Neural cell (in vitro differentiated cells): ENCODE data around the gene ARHGEF11. TPM values are rescaled to one million over a fixed set of nuclear protein-coding genes. Genes with fewer than 3 reads are reported as not detected.

Source experiments
- H2AFZ ChIP-seq: fragments of 200-600, 300-800 bp; sonication (generic), shearing (Covaris generic); 2 replicates; pipeline ENCODE4 v1.6.0; 2014; ENCODE audit warnings: low read depth, mild to moderate bottlenecking, antibody characterized with exemption, low read length, moderate library complexity
- H3F3A ChIP-seq: fragments of 200-600 bp; shearing (Covaris generic); 2 replicates; pipeline ENCODE4 v1.6.1; 2016; ENCODE audit warnings: mild to moderate bottlenecking, moderate library complexity, mixed read lengths, antibody characterized with exemption, low read length; ENCODE audit not compliant: insufficient read depth, poor library complexity, severe bottlenecking
- H3K27ac ChIP-seq: fragments of 200-600, 300-800 bp; sonication (generic), shearing (Covaris generic); 2 replicates; pipeline ENCODE4 v1.5.1; 2014; ENCODE audit warnings: mild to moderate bottlenecking, low read length, moderate library complexity
- H3K27me3 ChIP-seq: fragments of 300-800, 200-600 bp; sonication (generic), shearing (Covaris generic); 2 replicates; pipeline ENCODE4 v1.6.0; 2014; ENCODE audit warnings: mild to moderate bottlenecking, low read depth, low read length, moderate library complexity; ENCODE audit not compliant: insufficient read depth
- H3K36me3 ChIP-seq: fragments of 300-800, 200-600 bp; sonication (generic), shearing (Covaris generic); 2 replicates; pipeline ENCODE4 v1.5.1; 2014; ENCODE audit warnings: mild to moderate bottlenecking, antibody characterized with exemption, low read length, moderate library complexity; ENCODE audit not compliant: insufficient read depth
- H3K4me2 ChIP-seq: fragments of 300-800, 200-600 bp; sonication (generic), shearing (Covaris generic); 2 replicates; pipeline ENCODE4 v1.6.0; 2014; ENCODE audit warnings: mild to moderate bottlenecking, low read length
- H3K4me3 ChIP-seq: fragments of 300-800, 200-600 bp; sonication (generic), shearing (Covaris generic); 2 replicates; pipeline ENCODE4 v1.5.1; 2014; ENCODE audit warnings: mild to moderate bottlenecking, low read length, moderate library complexity
- H3K79me2 ChIP-seq: fragments of 200-600 bp; shearing (Covaris generic); replicated peaks from 2 replicates; pipeline ENCODE4 v1.6.0; 2014; ENCODE audit warnings: mild to moderate bottlenecking, low read length, moderate library complexity; ENCODE audit not compliant: insufficient read depth
- H3K9ac ChIP-seq: fragments of 300-800, 200-600 bp; sonication (generic), shearing (Covaris generic); 2 replicates; pipeline ENCODE4 v1.6.1; 2016; ENCODE audit warnings: mild to moderate bottlenecking, low read length, mixed read lengths
- H3K9me2 ChIP-seq: fragments of 200-600 bp; shearing (Covaris generic); 2 replicates; pipeline ENCODE4 v1.6.1; 2016; ENCODE audit warnings: mild to moderate bottlenecking, low read length, mixed read lengths; ENCODE audit not compliant: insufficient read depth
- H3K9me3 ChIP-seq: fragments of 200-600, 300-800 bp; sonication (generic), shearing (Covaris generic); 2 replicates; pipeline ENCODE4 v1.6.1; 2016; ENCODE audit warnings: mild to moderate bottlenecking, mixed run types, low read length, moderate library complexity, mixed read lengths
- H4K20me1 ChIP-seq: fragments of 200-600 bp; shearing (Covaris generic); 2 replicates; pipeline ENCODE4 v1.6.1; 2016; ENCODE audit warnings: mild to moderate bottlenecking, mixed run types; ENCODE audit not compliant: insufficient read depth
- CTCF ChIP-seq: fragments of 450-650 bp; IDR thresholded peaks from 2 replicates; pipeline ENCODE4 v1.5.1; 2014; ENCODE audit warnings: antibody characterized with exemption, mild to moderate bottlenecking, moderate library complexity; ENCODE audit not compliant: poor library complexity, severe bottlenecking
- EP300 ChIP-seq: fragments of 450-650 bp; conservative IDR thresholded peaks from 2 replicates; pipeline ENCODE4 v1.6.1; 2014; ENCODE audit warnings: antibody characterized with exemption, mild to moderate bottlenecking, moderate library complexity; ENCODE audit not compliant: poor library complexity, severe bottlenecking
- EZH2 ChIP-seq: fragments of 200-600, 300-800 bp; shearing (Covaris generic), sonication (generic); IDR thresholded peaks from 2 replicates; pipeline ENCODE4 v1.6.1; 2014; ENCODE audit warnings: antibody characterized with exemption, low read length, borderline replicate concordance, mild to moderate bottlenecking; ENCODE audit not compliant: insufficient read depth, poor library complexity, severe bottlenecking
- MXI1 ChIP-seq: fragments of 450-650 bp; conservative IDR thresholded peaks from 2 replicates; pipeline ENCODE4 v1.6.1; 2014; ENCODE audit warnings: antibody characterized with exemption, mild to moderate bottlenecking; ENCODE audit not compliant: poor library complexity, severe bottlenecking
- POLR2AphosphoS5 ChIP-seq: IDR thresholded peaks from 2 replicates; pipeline ENCODE4 v1.6.1; 2012
- RAD21 ChIP-seq: fragments of 450-650 bp; conservative IDR thresholded peaks from 2 replicates; pipeline ENCODE4 v1.6.1; 2014; ENCODE audit warnings: antibody characterized with exemption, mild to moderate bottlenecking, moderate library complexity
- REST ChIP-seq: IDR thresholded peaks from 2 replicates; pipeline ENCODE4 v1.6.1; 2012; ENCODE audit warnings: borderline replicate concordance
- SMC3 ChIP-seq: fragments of 450-650 bp; conservative IDR thresholded peaks from 2 replicates; pipeline ENCODE4 v1.6.1; 2014; ENCODE audit warnings: antibody characterized with exemption, mild to moderate bottlenecking, moderate library complexity; ENCODE audit not compliant: poor library complexity
- TAF1 ChIP-seq: IDR thresholded peaks from 2 replicates; pipeline ENCODE4 v1.6.1; 2012; ENCODE audit warnings: low read depth
- polyA plus RNA-seq: library from polyadenylated mRNA; depleted of rRNA; stranded (reverse); fragments of >200 nt; gene quantifications from 2 replicates; pipeline ENCODE4 v1.2.3, GENCODE V29; 2014

ARHGEF11 gene
- polyA plus RNA-seq, 1 donor from 2014 or later, result 33.2 TPM

- Histone ChIP-seq H3K36me3 (no peaks in the 10 kb centered on the region), H2AFZ (no peak overlapping the region), H3K27ac (no peak overlapping the region), H3K9ac (no peak overlapping the region), H3F3A (no peaks in the 10 kb centered on the region), H3K9me3 (no peaks in the 10 kb centered on the region), H3K4me3 (no peak overlapping the region), H3K9me2 (no peaks in the 10 kb centered on the region), H4K20me1 (no peaks in the 10 kb centered on the region), H3K4me2 (no peak overlapping the region), H3K27me3 (peaks cover 33% of the 10 kb centered on the region), H3K79me2 (no peaks in the 10 kb centered on the region)
- TF ChIP-seq EP300 (no peak), CTCF (no peak), POLR2AphosphoS5 (no peak), SMC3 (no peak)
Observed at GRCh38 chr1:156930483-156930882, 115.1 kb downstream of the ARHGEF11 start.

GRCh38 chr1:156929596-156930238 lies 115.8 kb downstream of the ARHGEF11 start:
- peaks cover 41% of the 10 kb centered on the region for H3K27me3 ChIP-seq
- TF ChIP-seq RAD21 (no peak), MXI1 (no peak), REST (no peak), TAF1 (no peak), EP300 (no peak), POLR2AphosphoS5 (no peak), SMC3 (no peak), EZH2 (no peak), CTCF (no peak)
- H3K4me3 ChIP-seq, result no peak overlapping the region
- no peaks in the 10 kb centered on the region for H3K79me2 ChIP-seq
- H3K9ac ChIP-seq, result no peak overlapping the region
- no peak overlapping the region for H2AFZ ChIP-seq
- no peaks in the 10 kb centered on the region for H3K9me3 ChIP-seq
- H3K36me3 ChIP-seq, result no peaks in the 10 kb centered on the region
- H3K27ac ChIP-seq, result no peak overlapping the region
- H3K9me2 ChIP-seq, result no peaks in the 10 kb centered on the region
- no peaks in the 10 kb centered on the region for H3F3A ChIP-seq
- no peak overlapping the region for H3K4me2 ChIP-seq
- H4K20me1 ChIP-seq, result no peaks in the 10 kb centered on the region
